H1 (cell line): Measurements from ENCODE around the gene MKRN2OS. TPM values are rescaled to one million over a fixed set of nuclear protein-coding genes. Genes with fewer than 3 reads are reported as not detected.

ENCODE experiments used
- CTCF ChIA-PET: fragments of 300-600 bp; sonication (Branson Sonifier 250); formaldehyde crosslinking; loops from one replicate; lab custom pipeline; 2021; ENCODE audit not compliant: partially characterized antibody; lab: Charles Lee
- POLR2A ChIA-PET: fragments of 300-600 bp; sonication (Branson Sonifier 250); formaldehyde crosslinking; loops from one replicate; lab custom pipeline; 2021; ENCODE audit warnings: inconsistent platforms; ENCODE audit not compliant: partially characterized antibody; lab: Charles Lee
- DNase-seq, 2 experiments: peaks; one replicate each; pipeline versions ENCODE4 v3.0.0 to v3.0.0-alpha.2; 2010 to 2022; ENCODE audit warnings: low spot score in 2 of 2, low read depth in 1 of 2, mixed read lengths in 1 of 2
- FAIRE-seq: peaks from 2 replicates; lab custom pipeline; 2011; peaks lifted over from hg19 to GRCh38; lab: Jason Lieb, UNC
- H2AFZ ChIP-seq: 2 replicates; pipeline ENCODE4 v1.8.1; 2012; ENCODE audit warnings: low read length, inconsistent platforms
- H2AK5ac ChIP-seq: 2 replicates; pipeline ENCODE4 v1.6.1; 2013; ENCODE audit warnings: low read depth, low read length
- H2BK120ac ChIP-seq: replicated peaks from 2 replicates; pipeline ENCODE3; 2013; ENCODE audit warnings: low read depth, low read length, inconsistent platforms
- H2BK12ac ChIP-seq: 2 replicates; pipeline ENCODE4 v1.6.1; 2013; ENCODE audit warnings: low read depth, low read length
- H2BK15ac ChIP-seq: 2 replicates; pipeline ENCODE4 v1.6.1; 2013; ENCODE audit warnings: low read length
- H2BK20ac ChIP-seq: 2 replicates; pipeline ENCODE4 v1.6.1; 2013; ENCODE audit warnings: low read length
- H2BK5ac ChIP-seq: 2 replicates; pipeline ENCODE4 v1.6.1; 2013; ENCODE audit warnings: low read depth, low read length
- H3K14ac ChIP-seq: 2 replicates; pipeline ENCODE4 v1.6.1; 2013; ENCODE audit warnings: inconsistent platforms; ENCODE audit not compliant: insufficient read length
- H3K18ac ChIP-seq: 2 replicates; pipeline ENCODE4 v1.6.1; 2013; ENCODE audit warnings: low read length; ENCODE audit errors: extremely low read depth
- H3K23ac ChIP-seq: 2 replicates; pipeline ENCODE4 v1.6.1; 2013; ENCODE audit warnings: inconsistent platforms; ENCODE audit not compliant: insufficient read length
- H3K23me2 ChIP-seq: 2 replicates; pipeline ENCODE4 v1.6.1; 2013; ENCODE audit warnings: low read depth, low read length
- H3K27ac ChIP-seq: 2 replicates; pipeline ENCODE4 v1.6.1; 2011; ENCODE audit warnings: low read depth, low read length, inconsistent platforms
- H3K27me3 ChIP-seq, 4 experiments: replicated peaks in 1 of 4; 1 replicate in 1 of 4; 2 replicates in 3 of 4; pipeline versions ENCODE4 v1.6.1 to v1.8.1; 2011 to 2013; ENCODE audit warnings: low read length in 3 of 4, mild to moderate bottlenecking in 3 of 4, inconsistent platforms in 2 of 4, mixed read lengths in 2 of 4, moderate library complexity in 1 of 4; ENCODE audit not compliant: control insufficient read depth in 3 of 4, insufficient read depth in 3 of 4; ENCODE audit errors: extremely low read depth in 1 of 4
- H3K36me3 ChIP-seq, 4 experiments: 2 replicates each; pipeline versions ENCODE4 v1.6.1 to v1.8.1; 2011 to 2013; ENCODE audit warnings: mild to moderate bottlenecking in 4 of 4, low read length in 3 of 4, moderate library complexity in 2 of 4, control low read depth in 1 of 4, inconsistent platforms in 1 of 4; ENCODE audit not compliant: insufficient read depth in 4 of 4, control insufficient read depth in 2 of 4
- H3K4ac ChIP-seq: replicated peaks from 2 replicates; pipeline ENCODE3; 2013; ENCODE audit warnings: low read length, low read depth, mixed read lengths, inconsistent platforms; ENCODE audit not compliant: insufficient read length
- H3K4me1 ChIP-seq, 4 experiments: replicated peaks in 1 of 4; 1 replicate in 1 of 4; 2 replicates in 3 of 4; pipeline versions ENCODE4 v1.6.1 to v1.8.1; 2011 to 2013; ENCODE audit warnings: low read length in 3 of 4, inconsistent platforms in 2 of 4, mixed read lengths in 1 of 4; ENCODE audit not compliant: insufficient read depth in 4 of 4, control insufficient read depth in 3 of 4
- H3K4me2 ChIP-seq, 2 experiments: 2 replicates each; pipeline versions ENCODE4 v1.6.1 to v1.8.1; 2011 to 2013; ENCODE audit warnings: low read depth in 2 of 2, low read length in 2 of 2, control low read depth in 1 of 2, inconsistent platforms in 1 of 2, mild to moderate bottlenecking in 1 of 2; ENCODE audit not compliant: insufficient read depth in 1 of 2
- H3K4me3 ChIP-seq, 4 experiments: fragments of 200-600, 300-600 bp in 1 of 4; sonication (generic), shearing (Covaris generic), sonication (Bioruptor Twin) in 1 of 4; 2 replicates each; pipeline versions ENCODE4 v1.5.1 to v1.8.1; 2011 to 2016; ENCODE audit warnings: low read length in 4 of 4, low read depth in 3 of 4, control low read depth in 2 of 4, inconsistent platforms in 2 of 4, mild to moderate bottlenecking in 2 of 4, mixed read lengths in 1 of 4, moderate library complexity in 1 of 4; ENCODE audit not compliant: insufficient read depth in 2 of 4; ENCODE audit errors: extremely low read depth in 1 of 4
- H3K56ac ChIP-seq: replicated peaks from 2 replicates; pipeline ENCODE3; 2013; ENCODE audit warnings: low read depth, mild to moderate bottlenecking, mixed read lengths, low read length, inconsistent platforms; ENCODE audit not compliant: insufficient read length
- H3K79me1 ChIP-seq: 2 replicates; pipeline ENCODE4 v1.6.1; 2013; ENCODE audit warnings: low read depth, low read length, control low read depth
- H3K79me2 ChIP-seq, 2 experiments: 2 replicates each; pipeline versions ENCODE4 v1.6.1 to v1.8.1; 2012 to 2013; ENCODE audit warnings: low read length in 2 of 2, mild to moderate bottlenecking in 2 of 2, inconsistent platforms in 1 of 2; ENCODE audit not compliant: insufficient read depth in 2 of 2, control insufficient read depth in 1 of 2
- H3K9ac ChIP-seq, 4 experiments: replicated peaks in 1 of 4; 1 replicate in 1 of 4; 2 replicates in 3 of 4; pipeline versions ENCODE4 v1.6.1 to v1.8.1; 2011 to 2013; ENCODE audit warnings: low read depth in 3 of 4, low read length in 3 of 4, control low read depth in 2 of 4, mild to moderate bottlenecking in 2 of 4, moderate library complexity in 2 of 4, inconsistent platforms in 1 of 4; ENCODE audit errors: extremely low read depth in 1 of 4
- H3K9me3 ChIP-seq, 2 experiments: 2 replicates each; pipeline versions ENCODE4 v1.6.1 to v1.8.1; 2012 to 2013; ENCODE audit warnings: mild to moderate bottlenecking in 2 of 2, moderate library complexity in 2 of 2, control low read depth in 1 of 2, inconsistent platforms in 1 of 2, low read depth in 1 of 2, low read length in 1 of 2, mixed read lengths in 1 of 2; ENCODE audit not compliant: insufficient read depth in 2 of 2
- H4K20me1 ChIP-seq, 2 experiments: replicated peaks in 1 of 2; 2 replicates each; pipeline versions ENCODE3 to v1.8.1; 2011 to 2013; ENCODE audit warnings: inconsistent platforms in 2 of 2, low read length in 2 of 2, mild to moderate bottlenecking in 1 of 2; ENCODE audit not compliant: insufficient read depth in 2 of 2, control insufficient read depth in 1 of 2
- H4K5ac ChIP-seq: 2 replicates; pipeline ENCODE4 v1.6.1; 2013; ENCODE audit warnings: low read length, low read depth, mixed read lengths, inconsistent platforms; ENCODE audit not compliant: insufficient read length
- H4K8ac ChIP-seq: 2 replicates; pipeline ENCODE4 v1.8.0; 2013; ENCODE audit warnings: mild to moderate bottlenecking, moderate library complexity, low read length, inconsistent platforms; ENCODE audit not compliant: insufficient read depth; ENCODE audit errors: extremely low read depth
- H4K91ac ChIP-seq: replicated peaks from 2 replicates; pipeline ENCODE3; 2013; ENCODE audit warnings: low read length, mixed read lengths, inconsistent platforms; ENCODE audit not compliant: insufficient read length
- CREB1 ChIP-seq: IDR thresholded peaks from 2 replicates; pipeline ENCODE4 v1.6.1; 2012; ENCODE audit warnings: inconsistent platforms
- EZH2 ChIP-seq: fragments of 200-600 bp; sonication (generic); IDR thresholded peaks from 2 replicates; pipeline ENCODE4 v1.7.1; 2012; ENCODE audit warnings: low read depth, mild to moderate bottlenecking, moderate library complexity, low read length, inconsistent platforms; ENCODE audit not compliant: severe bottlenecking
- GTF2F1 ChIP-seq: IDR thresholded peaks from 2 replicates; pipeline ENCODE4 v1.6.1; 2012; ENCODE audit warnings: low read depth, low read length, improper control_type of control experiment, borderline replicate concordance
- HDAC6 ChIP-seq: IDR thresholded peaks from one replicate; pipeline ENCODE4 v1.7.1; 2012; ENCODE audit warnings: low read depth, mild to moderate bottlenecking, inconsistent platforms, low read length, moderate library complexity
- NRF1 ChIP-seq: IDR thresholded peaks from 2 replicates; pipeline ENCODE4 v1.6.1; 2011; ENCODE audit warnings: mild to moderate bottlenecking, low read depth, low read length, improper control_type of control experiment
- POLR2A ChIP-seq, 2 experiments: IDR thresholded peaks; 1 replicate in 1 of 2; 2 replicates in 1 of 2; pipeline ENCODE4 v1.6.1; 2011; ENCODE audit warnings: low read depth in 2 of 2, low read length in 2 of 2, mild to moderate bottlenecking in 2 of 2; ENCODE audit errors: control extremely low read depth in 1 of 2
- RXRA ChIP-seq: IDR thresholded peaks from 2 replicates; pipeline ENCODE4 v1.6.1; 2011; ENCODE audit warnings: low read depth, mild to moderate bottlenecking, low read length, moderate library complexity; ENCODE audit not compliant: insufficient read depth
- SAP30 ChIP-seq: fragments of 300-600 bp; sonication (generic); IDR thresholded peaks from 2 replicates; pipeline ENCODE4 v1.7.1; 2012; ENCODE audit warnings: low read length, moderate library complexity, mild to moderate bottlenecking, inconsistent platforms; ENCODE audit not compliant: insufficient read depth, insufficient replicate concordance
- SP2 ChIP-seq: IDR thresholded peaks from 2 replicates; pipeline ENCODE4 v1.6.1; 2012; ENCODE audit warnings: mild to moderate bottlenecking, low read length, inconsistent platforms
- SUZ12 ChIP-seq: fragments of 200-600 bp; sonication (generic); IDR thresholded peaks from 2 replicates; pipeline ENCODE4 v1.6.1; 2012; ENCODE audit warnings: mild to moderate bottlenecking, inconsistent platforms, low read length, moderate library complexity, mixed read lengths
- USF2 ChIP-seq: IDR thresholded peaks from 2 replicates; pipeline ENCODE4 v1.6.1; 2011; ENCODE audit warnings: low read length, improper control_type of control experiment
- WGBS, 2 experiments: shearing (Covaris generic) in 1 of 2; methylation state at CpG; one replicate each; pipeline versions ENCODE4 v1.1.6 to v1.1.7; 2013 to 2015; ENCODE audit warnings: low lambda C conversion rate in 2 of 2, mixed read lengths in 2 of 2, inconsistent platforms in 1 of 2, low coverage in 1 of 2, missing lambda C conversion rate in 1 of 2; ENCODE audit not compliant: insufficient replicate concordance in 2 of 2, insufficient coverage in 1 of 2, insufficient read length in 1 of 2; ENCODE audit errors: extremely low coverage in 1 of 2, missing lambda C conversion rate in 1 of 2; 5-methylcytosine and 5-hydroxymethylcytosine counted together
- polyA plus RNA-seq, 7 experiments: library from polyadenylated mRNA; depleted of rRNA in 3 of 7; stranded (reverse) in 5 of 7; unstranded in 2 of 7; fragments of >200 nt in 5 of 7; fragments of 200-250 nt in 2 of 7; gene quantifications; 1 replicate in 5 of 7; 2 replicates in 1 of 7; 4 replicates in 1 of 7; pipeline versions ENCODE4 v1.2.1 to v1.2.3, GENCODE V29; 2011 to 2013; ENCODE audit warnings: missing spikeins in 2 of 7, mixed read lengths in 2 of 7
- total RNA-seq: library from RNA; stranded (reverse); fragmentation: NEBNext Ultra II Directional; extraction: Animal tissue kit (Norgen Biotek cat#: 25700); gene quantifications from 2 replicates; pipeline ENCODE4 v1.2.1, GENCODE V29; 2021
- TF ChIP-seq, protein P1 (sequence below): IDR thresholded peaks from 2 replicates; pipeline ENCODE4 v1.6.1; 2011; ENCODE audit warnings: low read depth, mild to moderate bottlenecking, low read length; ENCODE audit not compliant: insufficient read depth

Gene MKRN2OS
- total and polyA plus RNA-seq, 2 of the 8 experiments (the other 6 are each of a cell fraction or from before 2014, with no cell fraction given), result 0.15 to 0.41 TPM

DNA sequence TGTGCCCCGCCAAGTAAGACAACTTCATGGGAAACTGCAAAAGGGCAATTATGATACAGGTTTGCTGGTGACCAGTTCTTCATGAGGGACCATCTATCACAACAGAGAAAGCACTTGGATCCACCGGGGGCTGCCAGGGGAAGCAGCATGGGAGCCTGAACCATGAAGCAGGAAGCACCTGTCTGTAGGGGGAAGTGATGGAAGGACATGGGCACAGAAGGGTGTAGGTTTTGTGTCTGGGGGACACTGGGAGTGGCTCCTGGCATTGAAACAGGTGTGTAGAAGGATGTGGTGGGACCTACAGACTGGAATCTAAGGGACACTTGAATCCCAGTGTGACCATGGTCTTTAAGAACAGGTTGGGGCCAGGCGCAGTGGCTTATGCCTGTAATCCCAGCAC, 34.2 kb upstream of the MKRN2OS start:
- no peak overlapping the region for H3K23ac ChIP-seq
- no peak overlapping the region for H2BK5ac ChIP-seq
- no peak overlapping the region for H3K9ac ChIP-seq
- H3K27me3 ChIP-seq, result no peaks in the 10 kb centered on the region
- H3K4me3 ChIP-seq, result no peak overlapping the region
- no peaks in the 10 kb centered on the region for H3K9me3 ChIP-seq
- TF ChIP-seq RXRA (no peak), SUZ12 (no peak), CREB1 (no peak), USF2 (no peak), HDAC6 (no peak), NRF1 (no peak), POLR2A (IDR thresholded peaks at IDR 0.05; ENCODE audit: control extremely low read depth in 1 of 2, low read depth in 2 of 2, low read length in 2 of 2) (no peak), GTF2F1 (no peak), SAP30 (no peak), EZH2 (no peak), SP2 (no peak)
- TF ChIP-seq, protein P1, sequence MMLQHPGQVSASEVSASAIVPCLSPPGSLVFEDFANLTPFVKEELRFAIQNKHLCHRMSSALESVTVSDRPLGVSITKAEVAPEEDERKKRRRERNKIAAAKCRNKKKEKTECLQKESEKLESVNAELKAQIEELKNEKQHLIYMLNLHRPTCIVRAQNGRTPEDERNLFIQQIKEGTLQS, result no peak
- DNase-seq (no peak), FAIRE-seq (no peak)
- no peak overlapping the region for H2BK15ac ChIP-seq
- POLR2A ChIA-PET, result interaction anchor here (0.9 to 1.0 kb wide), 2 partner anchors 16 to 20 kb away, joined by 3 read pairs; no protein-coding TSS in a partner anchor
- no peak overlapping the region for H3K14ac ChIP-seq
- no peak overlapping the region for H4K8ac ChIP-seq
- H2AK5ac ChIP-seq, result no peak overlapping the region
- CTCF ChIA-PET, result interaction anchor here (1.2 to 1.7 kb wide), 6 partner anchors 8 to 142 kb away, joined by 3 to 10 read pairs (median 4); no protein-coding TSS in a partner anchor
- 98% methylated on average over 3 of the region's 3 CpGs; no CpG with 5 or more reads in 1 of the 2 experiments for WGBS, 2 experiments
- no peaks in the 10 kb centered on the region; the same call in 1 of the 2 replicates for H3K23me2 ChIP-seq
- no peak overlapping the region for H2BK20ac ChIP-seq
- H2AFZ ChIP-seq, result no peak overlapping the region
- H3K4me2 ChIP-seq, result no peak overlapping the region
- no peak overlapping the region for H2BK12ac ChIP-seq
- no peak overlapping the region for H3K18ac ChIP-seq
- no peaks in the 10 kb centered on the region for H3K79me1 ChIP-seq
- H3K27ac ChIP-seq, result no peak overlapping the region
- H3K4ac ChIP-seq, result no peak overlapping the region
- no peak overlapping the region for H3K56ac ChIP-seq
- no peaks in the 10 kb centered on the region for H3K4me1 ChIP-seq
- no peak overlapping the region for H2BK120ac ChIP-seq
- H3K79me2 ChIP-seq, result no peaks in the 10 kb centered on the region
- no peak overlapping the region for H4K5ac ChIP-seq
- peaks cover 2 to 6% of the 10 kb centered on the region in 2 experiments for H4K20me1 ChIP-seq
- H4K91ac ChIP-seq, result no peak overlapping the region
- H3K36me3 ChIP-seq, result peaks cover 23 to 77% (median 35%) of the 10 kb centered on the region in 4 experiments
